GM19372 (cell line): ENCODE results near the gene HRH1.
"Not testable (repeated sequence)": the region's sequence is repeated elsewhere in the genome, so short reads cannot be mapped to it uniquely, and the experiment has no call there.

Source experiments
- ATAC-seq: cut with Tn5 transposase; IDR thresholded peaks from one replicate; pipeline ENCODE4 v1.9.1; 2021; ENCODE audit warnings: mild to moderate bottlenecking, low read depth, moderate library complexity; ENCODE audit not compliant: unreplicated experiment

HRH1 gene

DNA sequence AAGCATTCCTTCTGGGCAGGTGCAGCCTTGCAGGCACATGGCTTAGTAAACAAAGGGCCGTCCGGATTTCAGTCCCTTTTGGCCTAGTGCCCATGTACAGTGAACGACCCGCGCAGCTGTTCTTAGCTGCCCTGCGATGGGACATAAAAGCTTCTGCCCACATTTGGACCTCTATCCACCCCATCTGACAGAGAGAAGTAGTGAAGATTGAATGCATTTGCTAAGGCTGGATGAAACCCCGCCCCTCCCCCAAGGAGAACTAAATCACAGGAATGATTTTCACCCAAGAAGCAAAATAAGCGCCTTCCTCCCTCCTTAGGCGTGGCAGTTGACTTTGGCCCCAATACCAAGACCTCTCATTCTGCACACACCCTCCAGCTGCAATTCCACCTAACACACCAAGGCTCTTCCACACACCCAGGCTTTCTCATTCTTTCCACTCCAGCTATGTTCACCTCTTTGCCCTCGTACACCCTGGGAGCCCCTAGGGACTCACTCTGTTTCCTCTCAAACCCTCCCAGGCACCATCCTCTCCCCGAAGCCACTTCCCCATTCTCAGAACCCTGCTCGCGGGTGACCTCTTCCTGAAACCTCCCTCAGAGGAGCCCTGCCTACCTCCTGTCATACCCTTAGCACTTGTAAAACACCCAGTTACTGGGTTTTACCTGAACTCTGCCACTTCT is 14.1 kb upstream of the HRH1 start:
- ATAC-seq, result peak; percentile 78

DNA sequence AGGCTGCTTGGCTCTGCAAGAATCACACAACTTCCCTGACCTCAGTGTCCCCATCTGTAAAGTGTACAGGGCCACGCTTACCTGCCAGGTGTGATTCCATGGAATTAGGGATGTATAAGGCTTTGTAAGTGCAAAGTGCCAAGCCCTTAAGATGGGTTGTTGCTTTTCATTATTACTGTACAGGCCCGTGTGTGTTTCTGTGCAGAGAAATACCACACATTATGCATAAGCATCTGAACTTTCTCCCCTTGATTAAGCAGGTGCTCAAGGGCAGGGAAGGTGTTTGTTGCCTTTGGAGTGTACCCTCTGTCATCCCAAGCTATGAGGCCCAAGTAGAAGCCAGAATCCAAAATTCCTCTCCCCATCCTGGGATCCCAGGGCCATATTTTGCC is 13.6 kb upstream of the HRH1 start:
- ATAC-seq, result no peak

DNA sequence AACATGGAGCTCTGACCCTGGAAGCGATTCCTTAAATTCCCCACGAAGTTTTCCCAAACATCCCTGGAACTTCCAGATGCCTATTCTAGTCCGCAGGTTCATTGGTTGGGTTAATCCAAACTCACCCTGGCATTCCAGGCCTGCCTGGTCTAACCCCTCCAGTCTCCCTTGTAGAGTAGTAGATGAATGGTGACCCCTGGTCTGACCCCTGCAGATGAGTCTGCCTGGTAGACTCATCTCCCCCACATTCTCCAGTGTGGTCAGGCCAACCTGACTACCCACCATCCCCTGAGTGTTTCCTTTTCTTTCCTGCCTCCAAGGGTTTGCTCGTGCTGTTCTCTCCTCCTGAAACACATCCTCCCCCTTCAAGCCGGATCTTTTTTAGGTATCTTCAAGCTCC is 10.8 kb upstream of the HRH1 start:
- no peak for ATAC-seq

DNA sequence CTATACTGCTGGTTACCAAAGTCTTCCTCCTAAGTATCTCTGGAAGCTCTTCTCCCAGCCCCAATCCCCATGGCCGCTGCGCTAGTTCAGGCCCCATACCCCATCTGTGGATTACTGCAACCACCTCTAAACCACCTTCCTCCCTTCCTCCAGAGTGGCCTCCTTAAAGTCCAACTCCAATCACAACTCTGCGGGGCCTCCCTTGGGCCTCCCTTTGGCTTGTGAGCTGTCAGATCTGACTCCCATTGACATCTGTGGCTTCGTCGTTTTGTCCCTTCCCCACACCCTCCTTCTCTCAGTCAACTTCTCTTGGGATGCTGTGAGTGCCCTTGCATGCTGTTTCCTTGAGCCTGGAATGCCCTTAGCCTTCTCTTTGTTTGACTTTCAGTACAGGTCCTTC is 9.3 kb upstream of the HRH1 start:
- no peak for ATAC-seq

DNA sequence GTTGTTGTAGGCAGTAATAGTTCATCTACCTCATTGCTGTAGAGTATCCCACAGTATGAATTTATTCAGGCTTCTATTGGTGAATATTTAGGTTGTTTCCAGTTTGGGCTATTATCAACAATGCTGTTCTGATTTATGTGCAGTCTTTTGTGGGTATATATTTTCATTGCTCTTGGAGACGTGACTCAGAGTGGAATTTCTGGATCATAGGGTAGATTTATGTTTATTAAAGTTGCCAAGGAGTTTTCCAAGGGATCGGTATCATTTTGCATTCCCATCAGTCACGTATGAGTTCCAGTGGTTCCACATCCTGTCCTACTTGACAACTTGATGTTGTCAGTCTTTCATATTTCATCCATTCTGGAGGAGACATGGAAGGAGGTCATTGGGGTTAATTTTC is 8.4 kb upstream of the HRH1 start:
- no peak for ATAC-seq

DNA sequence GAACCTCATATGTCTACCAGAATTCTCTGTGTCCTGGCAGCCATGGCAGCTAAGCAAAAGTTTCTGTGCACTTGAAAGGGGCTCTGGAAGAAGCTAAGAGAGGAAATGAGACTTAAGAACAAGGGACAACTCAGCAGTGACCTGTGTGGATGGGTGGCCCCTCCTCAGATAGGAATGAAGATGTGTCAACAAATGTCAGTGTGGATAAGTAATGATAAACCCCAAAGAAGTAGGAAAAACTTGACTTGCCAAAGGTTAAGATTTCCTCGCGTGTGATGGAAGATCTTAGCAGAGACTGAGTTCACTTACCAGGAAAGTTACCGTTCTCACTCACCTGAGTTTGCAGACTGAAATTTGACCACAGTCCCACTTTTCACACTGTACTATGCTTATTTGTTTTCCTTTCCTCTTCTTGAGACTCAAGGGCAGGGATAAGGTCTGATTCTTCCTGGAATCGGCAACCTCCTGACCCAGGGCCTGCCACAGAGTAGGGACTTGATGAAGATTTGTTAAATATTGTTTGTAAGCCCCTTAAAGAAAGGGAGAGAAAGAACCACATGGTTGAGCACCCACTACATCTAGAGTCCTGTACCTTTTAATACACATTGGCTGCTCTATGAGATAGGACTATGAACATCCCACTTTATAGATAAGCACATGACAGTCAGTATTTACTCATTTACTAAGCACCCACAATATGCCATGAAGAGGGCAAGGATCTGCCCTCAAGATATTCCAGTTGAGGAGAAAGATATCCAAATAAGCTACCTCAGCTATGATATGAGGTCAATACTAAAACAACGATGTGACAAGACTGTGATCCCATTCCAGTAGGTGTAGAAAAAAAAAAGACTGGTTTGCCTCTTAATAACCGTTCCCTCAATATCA is 7.3 kb upstream of the HRH1 start:
- no peak for ATAC-seq

DNA sequence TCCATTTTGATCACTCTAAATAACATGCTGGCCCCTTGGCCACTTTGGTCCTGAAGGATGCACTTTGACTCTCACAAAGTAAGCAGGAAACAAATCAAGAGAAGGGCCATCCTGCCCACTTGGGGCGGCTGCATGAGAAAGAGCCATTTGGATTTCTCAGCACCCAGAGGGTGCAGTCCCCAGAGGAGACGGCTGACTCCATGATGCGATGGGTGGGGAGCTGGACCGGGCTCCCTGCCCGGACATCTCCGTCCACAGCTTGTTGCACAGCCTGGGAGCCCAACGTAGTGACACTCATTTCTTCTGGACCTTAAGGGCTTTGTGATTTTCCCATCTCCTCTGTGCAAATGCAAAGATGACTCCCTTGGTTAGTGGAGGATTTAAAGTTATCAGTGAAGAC is 4.0 kb upstream of the HRH1 start:
- no peak for ATAC-seq

DNA sequence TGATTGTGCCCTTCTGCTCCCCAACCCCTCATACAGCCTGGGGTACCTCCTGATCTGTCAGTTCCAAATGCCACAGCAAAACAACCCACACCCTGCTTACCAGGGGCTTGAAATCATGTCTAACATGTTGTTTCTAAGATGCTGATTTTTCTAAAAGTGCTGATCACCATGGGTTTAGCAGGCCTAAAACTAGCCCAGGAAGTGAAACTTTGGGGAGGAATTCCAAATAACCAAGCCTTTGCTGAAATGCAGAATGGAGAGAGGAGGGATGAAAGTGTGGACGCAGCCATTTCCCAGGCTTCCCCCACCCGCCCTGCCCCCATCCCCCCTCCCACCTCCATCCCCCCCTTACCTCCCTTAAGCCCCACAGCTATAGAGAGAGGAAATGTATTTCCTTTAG is 2.0 kb upstream of the HRH1 start:
- ATAC-seq, result no peak

DNA sequence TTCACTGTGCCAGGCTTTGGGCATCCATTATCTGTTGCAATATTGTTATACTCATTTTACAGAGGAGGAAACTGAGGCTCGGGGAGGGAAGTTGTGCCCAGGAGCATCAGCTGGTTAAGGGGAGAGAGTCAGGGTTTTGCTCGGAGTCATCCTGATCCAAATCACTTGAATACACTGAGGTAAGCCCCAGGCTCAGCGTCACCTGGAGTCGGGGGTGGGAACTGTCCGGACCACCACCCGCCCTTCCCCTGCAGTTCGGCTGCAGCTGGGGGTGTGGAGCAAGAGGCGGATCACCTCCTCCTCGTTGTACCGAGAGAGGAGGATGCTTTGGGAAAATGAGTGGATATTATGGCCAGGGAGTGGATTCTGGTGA is 646 bp downstream of the HRH1 start:
- no peak for ATAC-seq

DNA sequence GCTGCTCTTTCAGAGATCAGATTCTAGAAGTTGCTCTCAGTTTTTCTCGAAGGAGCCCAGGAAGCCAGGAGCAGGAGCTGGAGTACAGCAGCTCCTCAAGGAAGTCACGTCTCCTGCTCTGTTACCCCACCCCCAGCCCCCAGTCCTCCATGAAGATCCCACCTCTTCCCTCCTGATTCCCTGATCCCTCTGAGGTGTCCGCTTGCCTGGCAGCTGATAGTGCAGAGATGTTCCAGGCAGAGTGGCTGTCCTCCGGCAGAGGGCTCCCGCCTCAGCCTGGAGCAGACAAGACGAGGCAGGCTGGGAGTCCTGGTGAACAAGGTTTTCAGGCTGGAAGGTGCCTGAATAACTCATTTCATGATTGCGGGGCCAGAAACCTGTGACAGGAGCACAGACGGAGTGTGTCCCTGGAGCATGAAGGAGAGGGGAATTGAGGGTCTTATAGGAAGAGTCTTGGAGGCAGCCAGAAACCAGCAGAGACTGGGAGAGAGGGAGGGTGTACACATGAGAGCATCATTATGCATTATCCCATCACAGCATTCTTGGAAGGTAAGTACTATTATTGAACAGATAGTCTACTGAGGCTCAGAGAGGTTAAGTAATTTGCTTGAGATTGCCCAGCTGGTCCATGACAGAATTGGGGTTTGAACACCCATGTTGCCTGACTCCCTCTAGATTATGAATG is 1.2 kb downstream of the HRH1 start:
- no peak for ATAC-seq

DNA sequence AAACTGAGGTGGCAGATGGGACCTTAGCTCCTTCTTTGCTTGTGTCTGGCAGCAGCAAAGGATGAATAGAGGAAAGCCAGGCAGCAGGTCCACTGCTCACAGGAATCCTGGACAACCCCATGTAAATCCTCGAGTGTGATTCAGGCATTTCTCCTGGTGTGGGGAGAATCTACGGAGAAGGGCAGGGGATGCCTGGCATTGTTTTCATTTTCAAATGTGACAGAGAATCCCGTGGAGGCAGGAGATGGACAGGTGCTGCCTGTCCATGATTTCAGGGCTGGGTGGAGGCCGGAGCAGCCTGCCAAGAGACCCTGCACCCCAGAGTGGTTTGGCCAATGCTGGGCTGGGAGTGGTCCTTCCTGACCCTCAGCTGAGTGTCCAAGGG is 1.7 kb downstream of the HRH1 start:
- ATAC-seq, result no peak

DNA sequence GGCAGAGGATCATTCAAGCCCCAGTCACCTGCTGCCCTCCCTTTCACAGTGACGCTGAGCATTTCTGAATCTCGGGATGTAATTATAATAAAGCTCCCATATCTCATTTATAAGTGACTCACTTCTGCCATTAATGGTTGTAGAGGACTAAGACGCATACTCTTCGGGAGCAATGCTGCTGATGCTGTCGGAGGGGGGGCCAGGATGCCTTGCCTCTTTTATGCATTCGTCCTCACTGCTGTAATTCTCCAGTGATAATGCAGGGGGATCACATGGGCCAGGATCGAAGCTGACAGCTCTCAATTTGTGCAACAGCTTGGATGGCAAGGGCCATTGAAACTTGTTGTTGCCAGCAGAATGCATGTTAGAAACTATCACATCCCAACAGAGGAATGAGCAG is 3.1 kb downstream of the HRH1 start:
- no peak for ATAC-seq

DNA sequence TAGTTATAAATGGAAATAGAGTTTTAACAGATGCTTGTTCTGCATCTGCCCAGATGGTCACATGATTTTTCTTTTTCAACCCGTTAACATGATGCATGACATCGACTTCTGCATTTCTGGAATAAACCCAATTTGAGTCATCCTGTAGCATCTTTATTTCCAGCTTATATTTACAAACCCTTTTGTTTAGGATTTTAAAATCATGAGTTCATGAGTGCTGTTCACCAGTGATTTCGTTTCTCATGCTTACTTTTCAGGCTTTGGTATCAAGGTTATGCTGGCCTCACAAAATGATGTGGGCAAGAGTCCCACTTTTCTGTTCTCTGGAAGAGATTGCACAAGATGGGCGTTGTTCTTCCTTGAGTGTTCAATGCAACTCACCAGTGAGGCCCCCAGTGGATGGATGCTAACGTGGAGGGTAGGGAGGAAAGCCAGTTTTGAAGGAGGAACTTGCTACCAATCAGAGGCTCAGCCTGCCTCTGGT is 5.2 kb downstream of the HRH1 start:
- ATAC-seq, result no peak

DNA sequence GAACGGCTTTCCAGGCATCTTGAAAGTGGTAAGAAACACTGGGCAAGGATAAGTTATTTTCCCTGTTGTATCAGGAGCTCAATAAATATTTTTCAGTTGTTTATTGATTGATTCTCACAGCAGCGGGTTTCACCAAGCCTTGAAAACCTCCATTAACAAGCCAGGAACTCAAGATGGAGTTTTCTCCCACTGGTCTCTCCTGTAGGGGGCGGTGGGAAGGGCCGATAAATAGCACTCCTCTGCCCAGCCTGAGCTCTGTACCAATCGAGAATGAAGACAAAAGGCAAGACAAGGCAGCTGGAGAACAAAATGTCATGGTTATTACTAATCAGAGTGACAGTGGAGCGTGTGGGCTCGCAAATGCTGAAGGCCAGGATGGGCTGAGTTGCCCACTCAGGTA is 7.4 kb downstream of the HRH1 start:
- ATAC-seq, result no peak

DNA sequence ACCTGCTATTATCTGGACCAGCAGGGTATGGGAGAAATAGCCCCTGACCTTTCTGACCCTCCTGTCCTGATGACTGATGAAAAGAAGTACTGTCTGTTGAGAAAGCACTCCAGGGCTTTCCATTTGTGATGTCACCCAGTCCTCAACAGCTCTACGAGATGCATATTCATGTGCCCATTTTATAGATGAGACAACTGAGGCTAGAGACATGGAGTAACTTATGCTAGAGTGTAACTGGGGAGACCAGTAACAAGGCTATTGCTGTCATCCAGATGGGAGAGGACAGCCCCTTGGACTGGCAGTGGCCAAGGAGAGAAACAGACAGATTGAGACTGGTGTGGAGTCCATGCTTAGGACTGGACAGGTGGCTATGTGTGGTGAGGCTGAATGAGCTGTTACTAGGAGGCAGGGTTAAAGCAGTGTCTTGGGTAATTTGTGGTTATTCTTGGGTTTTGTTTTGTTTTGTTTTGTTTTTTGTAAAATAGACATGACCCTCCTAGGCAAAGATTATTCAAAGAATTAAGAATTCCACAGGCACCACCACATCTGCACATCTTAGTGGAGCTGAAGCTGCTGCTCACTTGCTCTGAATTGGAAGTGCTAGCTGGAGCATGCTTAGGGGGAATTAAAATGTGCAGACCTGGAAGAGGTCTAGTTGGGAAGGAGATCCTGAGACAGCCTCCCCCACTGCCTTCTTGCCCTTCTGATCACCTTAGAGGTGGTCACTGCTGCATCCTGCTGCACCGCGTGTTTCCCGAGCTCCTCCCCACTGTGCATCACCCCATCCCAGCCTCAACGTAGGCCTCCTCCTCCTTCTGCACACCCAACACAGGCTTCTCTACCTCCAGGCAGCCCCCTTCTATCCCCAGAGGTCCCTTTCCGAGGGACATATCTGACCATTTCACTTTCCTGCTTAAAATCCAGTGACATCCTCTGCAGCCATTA is 8.4 kb downstream of the HRH1 start:
- no peak for ATAC-seq

DNA sequence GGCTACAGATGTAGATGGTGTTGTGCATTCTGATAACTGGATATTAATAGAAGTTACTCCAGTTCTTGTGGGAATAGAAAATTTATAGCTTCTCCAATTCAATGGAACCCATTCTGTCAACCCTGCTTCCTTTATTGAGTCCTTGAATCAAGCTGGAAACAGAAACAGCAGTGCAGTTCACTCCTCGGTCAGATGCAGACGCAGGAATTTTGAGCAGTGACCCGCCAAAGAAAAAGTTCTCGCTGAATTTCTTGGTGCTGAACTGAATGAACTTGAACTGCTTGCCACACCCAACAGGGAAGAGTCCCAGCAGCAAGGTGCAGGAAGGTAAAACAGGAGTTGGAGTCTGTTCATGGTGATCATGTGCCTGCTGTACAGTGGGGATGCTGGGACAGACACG is 10.3 kb downstream of the HRH1 start:
- no peak for ATAC-seq

DNA sequence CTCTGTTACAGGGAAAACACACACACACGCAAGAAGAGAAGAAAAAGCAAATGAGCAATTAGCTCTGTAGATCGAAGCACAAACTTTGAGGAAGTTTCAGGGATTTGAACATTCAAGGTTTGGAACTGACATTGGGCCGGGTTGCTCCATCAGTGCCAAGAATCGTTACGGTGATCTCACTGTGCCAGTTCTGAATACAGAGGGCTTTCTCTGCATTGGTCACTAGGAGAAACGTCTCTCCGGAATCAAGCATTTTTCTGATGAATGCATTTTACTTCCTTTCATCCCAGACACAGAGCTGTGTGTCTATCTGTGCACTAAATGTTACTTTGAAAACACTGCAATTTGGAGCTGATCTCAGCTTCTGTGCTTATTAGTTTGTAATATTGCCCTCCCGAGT is 11.2 kb downstream of the HRH1 start:
- ATAC-seq, result no peak

DNA sequence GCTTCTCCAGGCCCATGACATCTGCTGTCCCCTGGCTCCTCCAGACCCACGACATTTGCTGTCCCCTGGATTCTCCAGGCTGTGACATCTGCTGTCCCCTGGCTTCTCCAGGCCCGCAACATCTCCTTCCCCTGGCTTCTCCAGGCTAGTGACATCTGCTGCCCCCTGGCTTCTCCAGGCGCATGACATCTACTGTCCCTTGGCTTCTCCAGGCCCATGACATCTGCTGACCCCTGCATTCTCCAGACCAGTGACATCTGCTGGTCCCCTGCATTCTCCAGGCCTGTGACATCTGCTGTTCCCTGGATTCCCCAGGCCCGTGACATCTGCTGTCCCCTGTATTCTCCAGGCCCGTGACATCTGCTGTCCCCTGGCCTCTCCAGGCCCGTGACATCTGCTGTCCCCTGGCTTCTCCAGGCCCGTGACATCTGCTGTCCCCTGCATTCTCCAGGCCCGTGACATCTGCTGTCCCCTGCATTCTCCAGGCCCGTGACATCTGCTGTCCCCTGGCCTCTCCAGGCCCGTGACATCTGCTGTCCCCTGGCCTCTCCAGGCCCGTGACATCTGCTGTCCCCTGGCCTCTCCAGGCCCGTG is 12.6 kb downstream of the HRH1 start:
- ATAC-seq, result not testable (repeated sequence)

DNA sequence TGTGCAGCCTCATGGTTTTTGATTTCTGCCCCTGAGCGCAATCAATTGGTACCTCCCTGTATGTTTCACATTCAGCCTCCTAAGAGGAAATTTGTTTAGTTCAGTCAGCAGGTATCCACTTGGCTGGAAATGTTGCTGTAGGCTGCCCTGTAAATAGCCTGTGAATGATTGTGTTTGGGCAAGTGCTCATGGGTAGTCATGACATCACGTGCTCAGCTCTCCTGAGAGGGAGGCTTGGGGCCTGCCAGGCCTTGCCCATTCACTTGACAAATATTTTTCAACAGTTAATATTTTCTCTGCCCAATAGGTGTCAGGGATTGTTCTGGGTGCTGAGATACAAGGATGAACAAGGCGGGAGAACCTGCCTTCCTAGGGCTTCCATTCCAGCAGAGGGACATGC is 13.3 kb downstream of the HRH1 start:
- no peak for ATAC-seq

DNA sequence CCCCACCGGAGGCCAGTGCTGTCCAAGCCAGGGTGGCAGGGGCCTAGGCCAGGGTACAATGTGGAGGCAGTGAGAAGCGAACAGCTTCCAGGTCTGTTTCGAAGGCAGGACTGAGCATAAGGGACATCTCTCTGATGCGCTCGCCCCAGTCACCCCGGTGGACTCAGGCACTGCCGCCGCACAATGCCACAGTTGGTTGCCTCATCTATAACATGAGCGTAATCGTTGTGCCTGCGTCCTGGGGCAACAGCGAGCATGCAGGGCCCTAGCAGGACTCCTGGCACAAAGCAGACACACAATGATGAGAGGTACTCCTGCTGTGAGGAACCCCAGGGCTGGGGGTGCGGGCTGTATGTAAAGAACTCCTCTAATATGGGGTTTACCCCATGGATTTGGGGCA is 14.1 kb downstream of the HRH1 start:
- no peak for ATAC-seq
